Liver (tissue), 9 donors: ENCODE results near the gene FANCG. TPM values are rescaled to one million over a fixed set of nuclear protein-coding genes. Genes with fewer than 3 reads are reported as not detected.

Source experiments
- DNase-seq: peaks from one replicate; pipeline ENCODE4 v3.0.0-alpha.2; 2017; ENCODE audit warnings: low spot score
- H3K27ac ChIP-seq, 2 donors: one replicate each; pipeline ENCODE4 v1.7.0; 2013; ENCODE audit warnings: inconsistent platforms in 2 of 2, low read length in 2 of 2, control low read depth in 1 of 2, low read depth in 1 of 2, mild to moderate bottlenecking in 1 of 2
- H3K27me3 ChIP-seq, 4 donors: one replicate each; pipeline versions ENCODE4 v1.6.1 to v1.7.0; 2013; ENCODE audit warnings: low read length in 3 of 4, inconsistent platforms in 1 of 4, mild to moderate bottlenecking in 1 of 4, moderate library complexity in 1 of 4; ENCODE audit not compliant: control insufficient read depth in 4 of 4, insufficient read depth in 4 of 4
- H3K36me3 ChIP-seq, 4 donors: one replicate each; pipeline versions ENCODE4 v1.6.1 to v1.7.0; 2013; ENCODE audit warnings: low read length in 3 of 4, mild to moderate bottlenecking in 3 of 4, low read depth in 1 of 4, moderate library complexity in 1 of 4; ENCODE audit not compliant: control insufficient read depth in 4 of 4, insufficient read depth in 3 of 4
- H3K4me1 ChIP-seq, 4 donors: one replicate each; pipeline versions ENCODE4 v1.6.1 to v1.7.0; 2013; ENCODE audit warnings: low read length in 3 of 4, mild to moderate bottlenecking in 3 of 4, moderate library complexity in 1 of 4; ENCODE audit not compliant: control insufficient read depth in 4 of 4, insufficient read depth in 4 of 4
- H3K4me3 ChIP-seq, 3 donors: one replicate each; pipeline versions ENCODE4 v1.6.1 to v1.7.0; 2013; ENCODE audit warnings: low read length in 3 of 3, control low read depth in 1 of 3, low read depth in 1 of 3, mild to moderate bottlenecking in 1 of 3
- H3K9ac ChIP-seq, 2 donors: one replicate each; pipeline ENCODE4 v1.7.0; 2013; ENCODE audit warnings: low read length in 2 of 2, mild to moderate bottlenecking in 2 of 2, moderate library complexity in 2 of 2, control low read depth in 1 of 2, low read depth in 1 of 2
- H3K9me3 ChIP-seq, 4 donors: one replicate each; pipeline versions ENCODE4 v1.6.1 to v1.7.0; 2013; ENCODE audit warnings: low read length in 3 of 4; ENCODE audit not compliant: control insufficient read depth in 4 of 4
- EGR1 ChIP-seq, 2 donors: IDR thresholded peaks; 2 replicates each; pipeline ENCODE4 v1.6.1; 2016 to 2018; ENCODE audit warnings: antibody characterized with exemption in 2 of 2, low read depth in 2 of 2
- FOXA1 ChIP-seq: IDR thresholded peaks from 2 replicates; pipeline ENCODE4 v1.6.1; 2016; ENCODE audit warnings: antibody characterized with exemption
- FOXA2 ChIP-seq: IDR thresholded peaks from 2 replicates; pipeline ENCODE4 v1.6.1; 2016; ENCODE audit warnings: antibody characterized with exemption
- GABPA ChIP-seq, 2 donors: IDR thresholded peaks in 1 of 2; conservative IDR thresholded peaks in 1 of 2; 2 replicates each; pipeline ENCODE4 v1.6.1; 2016; ENCODE audit warnings: antibody characterized with exemption in 2 of 2, mild to moderate bottlenecking in 1 of 2, moderate library complexity in 1 of 2
- HNF4A ChIP-seq, 2 donors: conservative IDR thresholded peaks; 2 replicates each; pipeline ENCODE4 v1.6.1; 2016; ENCODE audit warnings: antibody characterized with exemption in 2 of 2, mild to moderate bottlenecking in 2 of 2
- JUND ChIP-seq, 2 donors: IDR thresholded peaks; 2 replicates each; pipeline ENCODE4 v1.6.1; 2016; ENCODE audit warnings: antibody characterized with exemption in 2 of 2
- MAX ChIP-seq: IDR thresholded peaks from 2 replicates; pipeline ENCODE4 v1.6.1; 2016; ENCODE audit warnings: antibody characterized with exemption
- NR2F2 ChIP-seq: IDR thresholded peaks from 2 replicates; pipeline ENCODE4 v1.6.1; 2016; ENCODE audit warnings: antibody characterized with exemption
- RAD21 ChIP-seq, 2 donors: IDR thresholded peaks; 2 replicates each; pipeline ENCODE4 v1.6.1; 2016; ENCODE audit warnings: antibody characterized with exemption in 2 of 2, mild to moderate bottlenecking in 2 of 2
- RXRA ChIP-seq, 2 donors: IDR thresholded peaks; 2 replicates each; pipeline ENCODE4 v1.6.1; 2017 to 2018; ENCODE audit warnings: antibody characterized with exemption in 2 of 2, mild to moderate bottlenecking in 1 of 2
- SP1 ChIP-seq: IDR thresholded peaks from 2 replicates; pipeline ENCODE4 v1.6.1; 2018; ENCODE audit warnings: antibody characterized with exemption, mild to moderate bottlenecking
- TAF1 ChIP-seq: conservative IDR thresholded peaks from 2 replicates; pipeline ENCODE4 v1.6.1; 2016; ENCODE audit warnings: antibody characterized with exemption, mild to moderate bottlenecking
- WGBS: extraction: QIAGEN DNeasy Blood & Tissue Kit; methylation state at CpG from one replicate; pipeline ENCODE4 v1.1.7; 2013; 5-methylcytosine and 5-hydroxymethylcytosine counted together
- polyA plus RNA-seq, 2 donors: library from polyadenylated mRNA; stranded (reverse) in 1 of 2; unstranded in 1 of 2; fragments of 200-250 nt in 1 of 2; fragments of >200 nt in 1 of 2; fragmentation: Nextera tagmentation in 1 of 2; extraction: Ambion mirVana in 1 of 2; gene quantifications; one replicate each; pipeline versions ENCODE4 v1.2.1 to v1.2.3, GENCODE V29; 2013 to 2015
- total RNA-seq, 2 donors: library from RNA; depleted of rRNA; stranded (reverse); fragments of >200 nt; gene quantifications; one replicate each; pipeline ENCODE4 v1.2.3, GENCODE V29; 2014
- TF ChIP-seq, protein P1 (sequence below): IDR thresholded peaks from 2 replicates; pipeline ENCODE4 v1.6.1; 2016; ENCODE audit warnings: antibody characterized with exemption
- TF ChIP-seq, protein P2 (sequence below): IDR thresholded peaks from 2 replicates; pipeline ENCODE4 v1.6.1; 2016; ENCODE audit warnings: antibody characterized with exemption
- TF ChIP-seq, protein P3 (sequence below): fragments of 150-350 bp; IDR thresholded peaks from 2 replicates; pipeline ENCODE4 v1.5.1; 2017; ENCODE audit warnings: improper control_type of control experiment, low read depth, low read length; ENCODE audit not compliant: missing input control
- TF ChIP-seq, protein P4 (sequence below): IDR thresholded peaks from 2 replicates; pipeline ENCODE4 v1.6.1; 2016; ENCODE audit warnings: antibody characterized with exemption, mild to moderate bottlenecking
- donor health status: healthy.
- donor health status: healthy.
- donor health status: healthy.
- donor health status: healthy.
- donor health status: healthy.

The FANCG gene
- total and polyA plus RNA-seq, 4 donors, result 1.7 to 16.0 (median 4.0) TPM

- TF ChIP-seq, protein P1, sequence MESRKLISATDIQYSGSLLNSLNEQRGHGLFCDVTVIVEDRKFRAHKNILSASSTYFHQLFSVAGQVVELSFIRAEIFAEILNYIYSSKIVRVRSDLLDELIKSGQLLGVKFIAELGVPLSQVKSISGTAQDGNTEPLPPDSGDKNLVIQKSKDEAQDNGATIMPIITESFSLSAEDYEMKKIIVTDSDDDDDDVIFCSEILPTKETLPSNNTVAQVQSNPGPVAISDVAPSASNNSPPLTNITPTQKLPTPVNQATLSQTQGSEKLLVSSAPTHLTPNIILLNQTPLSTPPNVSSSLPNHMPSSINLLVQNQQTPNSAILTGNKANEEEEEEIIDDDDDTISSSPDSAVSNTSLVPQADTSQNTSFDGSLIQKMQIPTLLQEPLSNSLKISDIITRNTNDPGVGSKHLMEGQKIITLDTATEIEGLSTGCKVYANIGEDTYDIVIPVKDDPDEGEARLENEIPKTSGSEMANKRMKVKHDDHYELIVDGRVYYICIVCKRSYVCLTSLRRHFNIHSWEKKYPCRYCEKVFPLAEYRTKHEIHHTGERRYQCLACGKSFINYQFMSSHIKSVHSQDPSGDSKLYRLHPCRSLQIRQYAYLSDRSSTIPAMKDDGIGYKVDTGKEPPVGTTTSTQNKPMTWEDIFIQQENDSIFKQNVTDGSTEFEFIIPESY, result no peak
- TF ChIP-seq, protein P2, sequence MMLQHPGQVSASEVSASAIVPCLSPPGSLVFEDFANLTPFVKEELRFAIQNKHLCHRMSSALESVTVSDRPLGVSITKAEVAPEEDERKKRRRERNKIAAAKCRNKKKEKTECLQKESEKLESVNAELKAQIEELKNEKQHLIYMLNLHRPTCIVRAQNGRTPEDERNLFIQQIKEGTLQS, result no peak
- TF ChIP-seq MAX (no peak), HNF4A (conservative IDR thresholded peaks at IDR 0.05) (no peak), FOXA2 (no peak)
- Histone ChIP-seq H3K27me3 (no peaks in the 10 kb centered on the region), H3K27ac (no peak overlapping the region), H3K36me3 (peaks cover 0 to 5% (median 0%) of the 10 kb centered on the region in 4 donors), H3K4me1 (peaks cover 2 to 18% (median 14%) of the 10 kb centered on the region in 4 donors), H3K4me3 (no peak overlapping the region), H3K9ac (no peak overlapping the region), H3K9me3 (no peaks in the 10 kb centered on the region)
- no peak for DNase-seq
- 80% methylated on average over 4 of the region's 4 CpGs for WGBS
Observed at GRCh38 chr9:35078066-35078465, 1.7 kb downstream of the FANCG start.

DNA sequence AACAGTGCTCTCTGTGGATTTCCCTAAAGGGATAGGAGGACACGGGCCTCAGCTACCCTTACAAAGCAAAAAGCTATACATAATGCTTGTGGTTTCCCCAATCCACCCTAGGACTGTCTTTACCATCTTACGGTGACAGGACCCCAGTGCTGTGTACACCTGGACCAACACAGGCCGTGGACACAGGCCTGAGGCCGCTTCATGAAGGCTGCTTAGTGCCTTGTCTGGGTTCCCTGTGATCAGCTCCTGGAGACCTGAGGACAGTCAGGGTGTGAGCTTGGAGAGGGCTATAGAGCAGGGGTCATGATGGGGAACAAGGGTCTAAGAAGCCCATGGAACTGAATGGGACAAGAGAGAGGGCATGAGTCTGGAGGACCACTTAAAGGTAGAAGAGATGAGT, 2.9 kb downstream of the FANCG start:
- no peak overlapping the region for H3K9ac ChIP-seq
- DNase-seq, result no peak
- H3K36me3 ChIP-seq, result peaks cover 0 to 5% (median 0%) of the 10 kb centered on the region in 4 donors
- H3K9me3 ChIP-seq, result no peaks in the 10 kb centered on the region
- H3K4me3 ChIP-seq, result no peak overlapping the region
- H3K27me3 ChIP-seq, result no peaks in the 10 kb centered on the region
- WGBS, result 97% methylated on average over 4 of the region's 4 CpGs
- H3K27ac ChIP-seq, result no peak overlapping the region
- peaks cover 2 to 22% (median 16%) of the 10 kb centered on the region in 4 donors for H3K4me1 ChIP-seq
- no peak for TF ChIP-seq JUND (IDR thresholded peaks at IDR 0.05)
- TF ChIP-seq HNF4A (conservative IDR thresholded peaks at IDR 0.05), result no peak
- TF ChIP-seq, protein P2, result no peak
- no peak for TF ChIP-seq RAD21 (IDR thresholded peaks at IDR 0.05)
- TF ChIP-seq, protein P3, sequence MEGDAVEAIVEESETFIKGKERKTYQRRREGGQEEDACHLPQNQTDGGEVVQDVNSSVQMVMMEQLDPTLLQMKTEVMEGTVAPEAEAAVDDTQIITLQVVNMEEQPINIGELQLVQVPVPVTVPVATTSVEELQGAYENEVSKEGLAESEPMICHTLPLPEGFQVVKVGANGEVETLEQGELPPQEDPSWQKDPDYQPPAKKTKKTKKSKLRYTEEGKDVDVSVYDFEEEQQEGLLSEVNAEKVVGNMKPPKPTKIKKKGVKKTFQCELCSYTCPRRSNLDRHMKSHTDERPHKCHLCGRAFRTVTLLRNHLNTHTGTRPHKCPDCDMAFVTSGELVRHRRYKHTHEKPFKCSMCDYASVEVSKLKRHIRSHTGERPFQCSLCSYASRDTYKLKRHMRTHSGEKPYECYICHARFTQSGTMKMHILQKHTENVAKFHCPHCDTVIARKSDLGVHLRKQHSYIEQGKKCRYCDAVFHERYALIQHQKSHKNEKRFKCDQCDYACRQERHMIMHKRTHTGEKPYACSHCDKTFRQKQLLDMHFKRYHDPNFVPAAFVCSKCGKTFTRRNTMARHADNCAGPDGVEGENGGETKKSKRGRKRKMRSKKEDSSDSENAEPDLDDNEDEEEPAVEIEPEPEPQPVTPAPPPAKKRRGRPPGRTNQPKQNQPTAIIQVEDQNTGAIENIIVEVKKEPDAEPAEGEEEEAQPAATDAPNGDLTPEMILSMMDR, result no peak
- no peak for TF ChIP-seq EGR1 (IDR thresholded peaks at IDR 0.05; ENCODE audit: low read depth in 2 of 2)
- no peak for TF ChIP-seq MAX
- TF ChIP-seq GABPA (IDR thresholded peaks at IDR 0.05 in 1 of 2, conservative IDR thresholded peaks at IDR 0.05 in 1 of 2), result no peak
- TF ChIP-seq, protein P4, sequence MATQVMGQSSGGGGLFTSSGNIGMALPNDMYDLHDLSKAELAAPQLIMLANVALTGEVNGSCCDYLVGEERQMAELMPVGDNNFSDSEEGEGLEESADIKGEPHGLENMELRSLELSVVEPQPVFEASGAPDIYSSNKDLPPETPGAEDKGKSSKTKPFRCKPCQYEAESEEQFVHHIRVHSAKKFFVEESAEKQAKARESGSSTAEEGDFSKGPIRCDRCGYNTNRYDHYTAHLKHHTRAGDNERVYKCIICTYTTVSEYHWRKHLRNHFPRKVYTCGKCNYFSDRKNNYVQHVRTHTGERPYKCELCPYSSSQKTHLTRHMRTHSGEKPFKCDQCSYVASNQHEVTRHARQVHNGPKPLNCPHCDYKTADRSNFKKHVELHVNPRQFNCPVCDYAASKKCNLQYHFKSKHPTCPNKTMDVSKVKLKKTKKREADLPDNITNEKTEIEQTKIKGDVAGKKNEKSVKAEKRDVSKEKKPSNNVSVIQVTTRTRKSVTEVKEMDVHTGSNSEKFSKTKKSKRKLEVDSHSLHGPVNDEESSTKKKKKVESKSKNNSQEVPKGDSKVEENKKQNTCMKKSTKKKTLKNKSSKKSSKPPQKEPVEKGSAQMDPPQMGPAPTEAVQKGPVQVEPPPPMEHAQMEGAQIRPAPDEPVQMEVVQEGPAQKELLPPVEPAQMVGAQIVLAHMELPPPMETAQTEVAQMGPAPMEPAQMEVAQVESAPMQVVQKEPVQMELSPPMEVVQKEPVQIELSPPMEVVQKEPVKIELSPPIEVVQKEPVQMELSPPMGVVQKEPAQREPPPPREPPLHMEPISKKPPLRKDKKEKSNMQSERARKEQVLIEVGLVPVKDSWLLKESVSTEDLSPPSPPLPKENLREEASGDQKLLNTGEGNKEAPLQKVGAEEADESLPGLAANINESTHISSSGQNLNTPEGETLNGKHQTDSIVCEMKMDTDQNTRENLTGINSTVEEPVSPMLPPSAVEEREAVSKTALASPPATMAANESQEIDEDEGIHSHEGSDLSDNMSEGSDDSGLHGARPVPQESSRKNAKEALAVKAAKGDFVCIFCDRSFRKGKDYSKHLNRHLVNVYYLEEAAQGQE, result no peak
- TF ChIP-seq SP1, result no peak
- TF ChIP-seq FOXA2, result no peak
- no peak for TF ChIP-seq FOXA1
- no peak for TF ChIP-seq NR2F2
- TF ChIP-seq RXRA (IDR thresholded peaks at IDR 0.05), result no peak
- no peak for TF ChIP-seq TAF1
